A673 (cell line): Measurements from ENCODE around the gene HSF5. TPM values are rescaled to one million over a fixed set of nuclear protein-coding genes. Genes with fewer than 3 reads are reported as not detected.

Experiments
- BruUV-seq: library from RNA; stranded (reverse); fragments of 400-500 nt; replicated peaks from 2 replicates; lab custom pipeline; 2021; lab: Mats Ljungman, UMichigan
- CTCF ChIA-PET: fragments of 300-600 bp; sonication (Branson Sonifier 250); formaldehyde crosslinking; loops from one replicate; lab custom pipeline; 2022; ENCODE audit warnings: antibody characterized with exemption; lab: Charles Lee
- POLR2A ChIA-PET: fragments of 300-600 bp; sonication (Branson Sonifier 250); formaldehyde crosslinking; loops from one replicate; lab custom pipeline; 2022; ENCODE audit warnings: antibody characterized with exemption; ENCODE audit not compliant: low non-redundant PET; lab: Charles Lee
- DNase-seq: peaks from one replicate; pipeline ENCODE4 v3.0.0-alpha.2; 2015; ENCODE audit warnings: low spot score
- H3K27ac ChIP-seq: fragments of 200-600 bp; sonication (generic); 2 replicates; pipeline ENCODE4 v1.5.1; 2016; ENCODE audit warnings: mixed run types, low read depth, mild to moderate bottlenecking, mixed read lengths, antibody characterized with exemption, low read length; ENCODE audit not compliant: poor library complexity, severe bottlenecking
- H3K27me3 ChIP-seq: fragments of 200-600 bp; sonication (generic); replicated peaks from 2 replicates; pipeline ENCODE4 v1.6.1; 2017; ENCODE audit warnings: mixed run types, low read depth, mild to moderate bottlenecking, mixed read lengths, antibody characterized with exemption, low read length; ENCODE audit not compliant: insufficient read depth, poor library complexity
- H3K36me3 ChIP-seq: fragments of 200-600 bp; sonication (generic); 2 replicates; pipeline ENCODE4 v1.6.1; 2016; ENCODE audit warnings: mixed run types, mild to moderate bottlenecking, mixed read lengths, antibody characterized with exemption, low read length; ENCODE audit not compliant: insufficient read depth, poor library complexity, severe bottlenecking
- H3K4me1 ChIP-seq: fragments of 200-600 bp; sonication (generic); 2 replicates; pipeline ENCODE4 v1.6.1; 2017; ENCODE audit warnings: mixed run types, mild to moderate bottlenecking, mixed read lengths, antibody characterized with exemption, low read length; ENCODE audit not compliant: insufficient read depth, poor library complexity, severe bottlenecking
- H3K4me3 ChIP-seq: fragments of 200-600 bp; sonication (generic); 2 replicates; pipeline ENCODE4 v1.5.1; 2016; ENCODE audit warnings: low read depth, mixed run types, mild to moderate bottlenecking, mixed read lengths, low read length; ENCODE audit not compliant: poor library complexity, severe bottlenecking
- H3K9me3 ChIP-seq: fragments of 200-600 bp; sonication (generic); 2 replicates; pipeline ENCODE4 v1.6.1; 2016; ENCODE audit warnings: mixed run types, low read depth, mild to moderate bottlenecking, mixed read lengths, antibody characterized with exemption, low read length; ENCODE audit not compliant: poor library complexity, severe bottlenecking
- EZH2 ChIP-seq: fragments of 200-600 bp; sonication (generic); IDR thresholded peaks from 2 replicates; pipeline ENCODE4 v1.6.1; 2017; ENCODE audit warnings: borderline replicate concordance, low read depth, mild to moderate bottlenecking, mixed read lengths, antibody characterized with exemption, low read length; ENCODE audit not compliant: poor library complexity, severe bottlenecking
- intact Hi-C: fragments of 100-400 bp; cut with micrococcal nuclease; formaldehyde crosslinking; loops from one replicate; pipeline ENCODE4 v1.10.0; 2022; ENCODE audit not compliant: unreplicated experiment
- total RNA-seq: library from RNA; stranded (reverse); gene quantifications from 2 replicates; pipeline ENCODE4 v1.2.3, GENCODE V29; 2021
- TF ChIP-seq, protein P1 (sequence below): fragments of 300-800, 200-600 bp; sonication (generic); conservative IDR thresholded peaks from 2 replicates; pipeline ENCODE4 v1.5.1; 2017; ENCODE audit warnings: low read depth, mild to moderate bottlenecking, antibody characterized with exemption, low read length, moderate library complexity, mixed read lengths

HSF5 gene
- total RNA-seq, 1 experiment from 2014 or later = 0.06 TPM

DNA sequence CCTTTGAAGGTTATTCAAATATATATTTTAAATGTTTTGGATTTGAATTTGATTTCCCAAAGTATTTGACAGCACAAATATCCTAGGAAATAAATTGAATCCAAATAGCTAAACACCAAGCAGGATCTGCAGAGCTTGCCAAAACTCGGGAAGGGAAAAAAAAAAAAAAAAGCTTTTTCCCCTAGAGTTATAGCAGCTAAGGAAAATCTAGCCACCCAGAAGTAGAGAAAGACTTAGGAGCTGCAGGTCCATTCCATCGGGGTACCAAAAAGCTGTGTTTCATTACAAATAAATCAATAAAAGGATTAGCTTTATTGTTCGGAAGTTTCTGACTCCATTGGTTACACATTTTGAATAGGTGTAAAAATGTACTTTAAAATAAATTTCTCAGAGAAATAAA, 19.3 kb downstream of the HSF5 start:
- no peak for DNase-seq
- no peaks in the 10 kb centered on the region for H3K9me3 ChIP-seq
- H3K4me3 ChIP-seq = no peak overlapping the region
- H3K4me1 ChIP-seq = no peaks in the 10 kb centered on the region
- no peak for TF ChIP-seq EZH2
- TF ChIP-seq, protein P1, sequence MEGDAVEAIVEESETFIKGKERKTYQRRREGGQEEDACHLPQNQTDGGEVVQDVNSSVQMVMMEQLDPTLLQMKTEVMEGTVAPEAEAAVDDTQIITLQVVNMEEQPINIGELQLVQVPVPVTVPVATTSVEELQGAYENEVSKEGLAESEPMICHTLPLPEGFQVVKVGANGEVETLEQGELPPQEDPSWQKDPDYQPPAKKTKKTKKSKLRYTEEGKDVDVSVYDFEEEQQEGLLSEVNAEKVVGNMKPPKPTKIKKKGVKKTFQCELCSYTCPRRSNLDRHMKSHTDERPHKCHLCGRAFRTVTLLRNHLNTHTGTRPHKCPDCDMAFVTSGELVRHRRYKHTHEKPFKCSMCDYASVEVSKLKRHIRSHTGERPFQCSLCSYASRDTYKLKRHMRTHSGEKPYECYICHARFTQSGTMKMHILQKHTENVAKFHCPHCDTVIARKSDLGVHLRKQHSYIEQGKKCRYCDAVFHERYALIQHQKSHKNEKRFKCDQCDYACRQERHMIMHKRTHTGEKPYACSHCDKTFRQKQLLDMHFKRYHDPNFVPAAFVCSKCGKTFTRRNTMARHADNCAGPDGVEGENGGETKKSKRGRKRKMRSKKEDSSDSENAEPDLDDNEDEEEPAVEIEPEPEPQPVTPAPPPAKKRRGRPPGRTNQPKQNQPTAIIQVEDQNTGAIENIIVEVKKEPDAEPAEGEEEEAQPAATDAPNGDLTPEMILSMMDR = no peak
- intact Hi-C loops = no loop called here
- POLR2A ChIA-PET = interaction anchor here (0.7 kb wide), 1 partner anchor 123 kb away, joined by 8 read pairs; no protein-coding TSS in a partner anchor
- no peak overlapping the region for H3K27ac ChIP-seq
- no TSS peak for BruUV-seq
- peaks cover 23% of the 10 kb centered on the region for H3K27me3 ChIP-seq
- CTCF ChIA-PET = interaction anchor here (0.6 kb wide), 1 partner anchor 164 kb away, joined by 5 read pairs; no protein-coding TSS in a partner anchor
- no peaks in the 10 kb centered on the region for H3K36me3 ChIP-seq

DNA sequence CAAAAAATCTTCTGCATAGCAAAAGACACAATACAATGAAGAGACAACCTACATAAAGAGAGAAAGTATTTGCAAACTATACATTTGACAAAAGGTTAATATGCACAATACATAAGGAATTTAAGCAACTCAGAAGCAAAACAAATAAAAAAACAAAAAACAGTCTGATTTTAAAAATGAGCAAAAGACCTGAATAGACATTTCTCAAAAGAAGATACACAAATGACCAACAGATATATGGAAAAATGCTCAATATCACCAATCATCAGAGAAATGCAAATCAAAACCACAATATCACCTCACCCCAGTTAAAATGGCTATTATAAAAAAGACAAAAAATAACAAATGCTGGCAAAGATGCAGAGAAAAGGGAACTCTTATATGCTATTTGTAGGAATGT, 32.7 kb downstream of the HSF5 start:
- intact Hi-C loops = no loop called here
- no peaks in the 10 kb centered on the region for H3K27me3 ChIP-seq
- TF ChIP-seq EZH2 = no peak
- TF ChIP-seq, protein P1 = no peak
- ChIA-PET POLR2A (no interaction called here), CTCF (no interaction called here)
- H3K4me3 ChIP-seq = no peak overlapping the region
- H3K27ac ChIP-seq = no peak overlapping the region
- H3K9me3 ChIP-seq = no peaks in the 10 kb centered on the region
- no peaks in the 10 kb centered on the region for H3K36me3 ChIP-seq
- no TSS peak for BruUV-seq
- no peaks in the 10 kb centered on the region for H3K4me1 ChIP-seq
- DNase-seq = no peak

DNA sequence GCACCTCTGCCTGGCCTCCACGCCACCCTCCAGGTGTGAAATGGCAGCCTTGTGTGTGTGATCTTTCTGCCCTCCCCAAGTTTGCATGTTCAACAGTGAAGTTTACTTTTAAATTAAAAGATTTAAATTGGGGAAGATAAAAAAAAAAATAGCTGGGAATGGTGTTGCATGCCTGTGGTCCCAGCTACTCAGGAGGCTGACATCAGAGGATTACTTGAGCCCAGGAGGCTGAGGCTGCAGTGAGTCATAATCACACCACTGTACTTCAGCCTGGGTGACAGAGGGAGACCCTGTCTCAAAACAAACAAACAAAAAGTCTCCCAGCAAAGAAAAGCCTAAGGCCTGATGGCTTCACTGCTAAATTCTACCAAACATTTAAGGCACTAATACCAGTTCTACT, 35.5 kb downstream of the HSF5 start:
- Histone ChIP-seq H3K4me3 (no peak overlapping the region), H3K27me3 (no peaks in the 10 kb centered on the region), H3K9me3 (no peaks in the 10 kb centered on the region), H3K27ac (no peak overlapping the region), H3K36me3 (no peaks in the 10 kb centered on the region), H3K4me1 (no peaks in the 10 kb centered on the region)
- ChIA-PET POLR2A (no interaction called here), CTCF (no interaction called here)
- no peak for DNase-seq
- TF ChIP-seq, protein P1 = no peak
- no peak for TF ChIP-seq EZH2
- intact Hi-C loops = no loop called here
- BruUV-seq = no TSS peak
